HG02840 (cell line): ENCODE results near the gene MAPK8IP1.

ENCODE experiments used
- ATAC-seq: cut with Tn5 transposase; IDR thresholded peaks from one replicate; pipeline ENCODE4 v1.9.1; 2021; ENCODE audit warnings: mild to moderate bottlenecking, moderate library complexity, moderate number of reproducible peaks; ENCODE audit not compliant: unreplicated experiment, low FRiP score

Gene MAPK8IP1

DNA sequence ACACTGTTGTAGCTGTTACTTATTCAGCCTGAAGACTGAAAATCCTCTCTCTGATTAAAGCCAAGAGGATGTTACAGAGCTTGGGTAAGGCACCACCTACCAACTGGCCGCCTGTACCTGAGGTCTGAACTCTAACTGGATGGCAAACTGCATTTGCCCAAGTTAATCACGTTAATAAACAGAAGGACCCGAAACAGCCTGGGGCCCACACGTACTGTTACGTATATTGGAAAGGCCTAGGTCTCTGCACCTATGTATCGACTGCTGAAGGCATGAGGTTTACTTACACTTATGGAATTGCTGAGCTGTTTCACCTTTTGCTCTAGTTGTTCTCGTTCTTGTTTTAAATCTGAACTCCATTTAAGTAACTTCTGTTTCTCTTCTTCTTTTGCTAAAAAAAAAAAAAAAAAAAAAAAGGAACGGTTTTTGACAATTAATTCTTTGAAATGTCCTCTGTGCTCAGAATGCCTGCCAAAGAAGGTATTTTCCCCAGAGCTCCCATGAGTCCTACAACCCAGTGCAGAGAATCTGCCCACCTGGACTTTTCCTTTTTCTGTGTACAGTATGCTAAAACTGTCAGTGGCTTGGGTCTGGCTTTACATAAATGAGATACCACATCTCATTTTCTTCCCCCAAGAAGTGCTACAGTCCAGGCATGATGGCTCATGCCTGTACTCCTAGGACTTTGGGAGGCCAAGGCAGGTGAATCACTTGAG, 50.1 kb downstream of the MAPK8IP1 start:
- no peak for ATAC-seq

DNA sequence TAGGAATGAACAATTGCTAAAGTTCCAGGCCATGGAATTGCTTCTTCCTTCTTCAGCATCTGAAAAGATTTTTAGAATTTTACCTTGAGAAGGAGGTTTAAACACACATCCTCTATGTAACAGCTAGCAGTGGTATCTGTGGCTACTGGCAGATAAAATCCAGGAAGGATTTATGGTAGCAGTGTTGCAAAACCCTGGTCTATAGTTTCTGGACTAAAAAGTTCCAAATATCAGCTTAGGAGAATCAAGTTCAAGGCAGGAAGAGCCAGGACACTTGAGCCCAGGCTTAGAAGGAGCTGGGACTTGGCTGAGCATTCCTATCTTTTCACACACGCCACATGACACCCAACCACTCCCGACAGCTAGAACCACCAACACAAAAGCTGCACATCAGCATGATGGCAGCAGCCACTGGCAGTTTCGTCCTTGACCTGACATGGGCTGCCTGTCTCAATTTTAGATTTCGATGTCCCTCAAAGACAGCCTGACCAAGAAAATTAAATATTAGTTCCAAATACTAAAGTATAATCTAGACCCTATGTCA, 51.1 kb downstream of the MAPK8IP1 start:
- ATAC-seq = no peak

DNA sequence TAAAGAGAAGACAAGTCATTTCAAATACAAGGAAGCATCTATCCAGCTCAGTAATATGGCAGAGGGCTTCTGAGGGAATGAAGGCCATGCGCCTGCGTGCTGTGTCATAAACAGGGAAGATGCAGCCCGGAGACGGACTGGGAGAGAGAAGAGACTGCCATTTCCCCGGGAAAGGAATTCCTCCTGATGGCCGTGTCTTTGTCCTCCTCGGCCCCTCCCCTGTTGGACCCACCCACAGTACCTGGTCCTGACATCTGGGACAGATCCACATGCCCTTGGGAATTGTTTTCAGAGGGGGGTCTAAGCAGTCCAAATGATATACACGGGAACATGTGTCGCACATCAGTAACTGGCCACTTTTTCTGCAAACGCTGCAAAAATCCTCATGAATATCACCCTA, 52.5 kb downstream of the MAPK8IP1 start:
- ATAC-seq = no peak

DNA sequence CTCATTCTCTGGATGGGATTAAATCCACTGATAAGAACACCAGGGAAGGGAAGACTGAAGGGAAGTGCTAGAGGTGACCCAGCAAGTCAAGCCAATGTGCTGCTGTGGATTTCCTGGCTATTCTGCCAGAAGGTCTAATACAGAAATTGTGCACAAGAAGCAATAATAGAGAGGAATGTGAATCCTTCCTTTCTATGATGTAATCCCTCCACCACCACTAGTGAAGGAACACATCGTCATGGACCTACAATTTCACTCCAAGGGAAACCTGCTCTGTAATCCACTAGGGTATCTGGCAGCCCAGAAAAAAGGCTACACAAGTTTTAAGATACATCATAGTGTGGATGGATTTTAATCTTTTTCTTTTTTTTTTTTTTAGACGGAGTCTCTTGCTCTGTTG, 54.4 kb downstream of the MAPK8IP1 start:
- ATAC-seq = no peak

DNA sequence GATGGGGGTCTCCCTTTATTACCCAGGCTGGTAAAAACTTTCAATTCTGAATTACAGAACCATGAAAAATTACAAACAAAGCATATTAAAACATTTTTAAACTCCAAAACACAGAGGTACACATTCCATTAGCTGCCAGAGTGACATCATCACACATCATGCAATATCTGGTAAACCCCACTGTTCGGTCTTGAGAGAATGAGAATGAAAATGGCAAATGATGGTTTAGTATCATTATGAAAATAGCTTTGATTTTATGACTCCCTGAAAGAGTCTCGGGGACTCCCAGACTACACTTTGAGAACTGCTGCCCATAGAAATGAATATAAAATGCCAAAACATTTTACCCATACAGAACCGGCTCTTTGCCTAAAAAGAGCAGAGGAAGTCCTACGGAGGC, 55.8 kb downstream of the MAPK8IP1 start:
- ATAC-seq = no peak

DNA sequence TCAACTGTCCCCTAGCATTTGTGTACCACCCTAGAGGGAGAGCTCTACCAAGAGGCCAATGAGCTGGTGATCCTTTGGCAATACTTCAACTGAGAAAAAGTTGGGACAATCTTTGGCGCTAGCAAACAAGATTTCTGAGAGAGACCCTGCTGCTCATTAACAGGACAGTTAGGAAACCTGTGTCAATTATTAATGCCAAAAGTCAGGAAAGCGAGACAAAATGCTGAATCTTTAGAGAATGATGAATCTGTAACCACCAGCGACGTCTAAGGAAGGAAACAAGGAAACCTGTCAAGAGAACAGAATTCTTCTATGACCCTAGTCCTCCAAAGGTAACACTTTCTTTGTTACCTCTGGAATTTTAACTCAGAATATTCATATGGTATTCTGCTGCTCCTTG, 56.9 kb downstream of the MAPK8IP1 start:
- ATAC-seq = no peak

DNA sequence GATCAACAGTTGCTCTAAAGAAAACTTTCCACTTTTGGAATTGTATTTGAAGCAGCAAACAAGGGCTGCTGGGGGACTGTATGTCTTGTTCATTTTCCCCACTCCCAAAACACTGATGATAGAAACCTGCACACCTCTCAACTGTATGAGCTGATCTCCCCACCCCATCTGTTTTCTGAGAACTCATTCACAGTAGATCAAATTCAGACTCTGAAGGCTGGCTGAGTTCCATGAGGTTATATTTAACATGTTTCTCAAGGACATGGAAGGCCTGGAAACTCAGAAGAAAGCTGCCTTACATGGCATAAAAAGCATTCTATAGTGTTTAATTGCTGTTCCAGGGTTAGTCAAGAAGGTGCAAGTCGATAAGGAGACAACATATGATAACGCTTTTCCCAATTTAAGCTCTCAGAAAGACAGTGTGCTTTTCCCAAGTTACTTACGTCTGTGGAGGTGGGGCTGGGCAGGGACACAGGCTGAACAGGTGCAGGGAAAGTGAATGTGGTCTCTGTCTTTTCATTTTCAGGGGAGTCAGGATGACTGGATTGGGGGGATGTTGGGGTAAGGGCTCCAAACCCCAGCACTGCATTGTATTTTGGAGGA, 60.0 kb downstream of the MAPK8IP1 start:
- ATAC-seq = no peak

DNA sequence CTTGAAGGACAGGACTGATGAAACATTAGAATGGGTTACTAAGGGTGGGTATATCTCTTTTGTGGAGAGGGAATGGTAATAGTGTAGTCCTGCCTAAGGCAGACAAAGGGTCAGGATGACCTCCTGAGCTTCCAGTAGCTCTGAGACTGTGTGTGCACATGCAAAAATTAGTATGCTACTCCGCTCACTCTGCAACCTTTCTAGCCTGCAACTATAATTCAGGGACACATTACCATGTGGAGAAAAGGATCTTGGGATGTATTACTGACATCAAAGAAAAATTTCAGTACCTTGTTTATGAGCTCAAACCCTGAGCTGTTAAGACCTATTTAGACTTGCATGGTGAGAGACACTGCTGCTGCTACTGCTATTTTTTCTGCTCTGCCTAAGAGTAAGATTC, 62.4 kb downstream of the MAPK8IP1 start:
- ATAC-seq = no peak

DNA sequence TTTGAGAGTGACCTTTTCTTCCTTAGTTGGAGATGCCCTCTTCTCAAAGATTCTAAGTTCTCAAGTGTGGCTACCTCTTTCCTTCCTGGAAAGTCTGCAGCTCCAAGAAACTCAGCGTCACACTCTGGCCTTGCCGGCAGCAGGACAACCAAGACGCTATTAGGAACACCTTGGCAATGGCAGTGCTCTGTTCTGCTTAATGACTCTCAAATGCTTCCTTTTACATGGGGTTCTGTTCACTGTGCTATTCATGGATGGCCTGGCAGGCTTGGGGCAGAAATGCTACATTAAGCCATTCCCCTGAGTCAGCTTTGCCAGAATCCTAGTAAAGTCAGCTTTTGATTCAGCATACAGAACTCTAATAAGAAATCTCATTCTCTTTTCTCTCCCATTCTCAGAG, 62.9 kb downstream of the MAPK8IP1 start:
- no peak for ATAC-seq

DNA sequence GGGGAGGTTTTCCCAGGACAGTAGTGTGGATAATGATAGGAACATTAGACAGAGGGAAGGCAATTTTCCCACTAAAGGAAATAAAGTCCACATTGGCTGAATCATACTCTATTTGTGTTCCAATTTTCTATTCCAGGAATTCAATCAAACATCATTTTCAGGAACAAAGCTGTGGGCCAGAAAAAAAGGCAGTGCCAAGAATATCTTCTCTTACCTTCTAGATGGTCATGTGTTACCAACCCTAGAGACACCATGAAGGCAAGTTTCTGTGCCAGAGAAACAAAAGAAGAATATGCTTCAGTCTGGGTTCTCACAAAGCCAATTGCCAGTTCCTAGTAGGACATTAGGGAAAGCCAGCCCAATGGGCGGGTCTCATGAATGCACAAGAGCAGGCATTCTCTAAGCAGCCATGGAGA, 64.5 kb downstream of the MAPK8IP1 start:
- no peak for ATAC-seq
